ENCODE results near the gene RHBDL1. TPM values are rescaled to one million over a fixed set of nuclear protein-coding genes. Genes with fewer than 3 reads are reported as not detected.

RHBDL1 gene
- total and polyA plus RNA-seq, 10 of the 15 experiments (the other 5 are each of a cell fraction or from before 2014, with no cell fraction given): 0.04 to 1.3 (median 0.65) TPM; not detected in 5

DNA sequence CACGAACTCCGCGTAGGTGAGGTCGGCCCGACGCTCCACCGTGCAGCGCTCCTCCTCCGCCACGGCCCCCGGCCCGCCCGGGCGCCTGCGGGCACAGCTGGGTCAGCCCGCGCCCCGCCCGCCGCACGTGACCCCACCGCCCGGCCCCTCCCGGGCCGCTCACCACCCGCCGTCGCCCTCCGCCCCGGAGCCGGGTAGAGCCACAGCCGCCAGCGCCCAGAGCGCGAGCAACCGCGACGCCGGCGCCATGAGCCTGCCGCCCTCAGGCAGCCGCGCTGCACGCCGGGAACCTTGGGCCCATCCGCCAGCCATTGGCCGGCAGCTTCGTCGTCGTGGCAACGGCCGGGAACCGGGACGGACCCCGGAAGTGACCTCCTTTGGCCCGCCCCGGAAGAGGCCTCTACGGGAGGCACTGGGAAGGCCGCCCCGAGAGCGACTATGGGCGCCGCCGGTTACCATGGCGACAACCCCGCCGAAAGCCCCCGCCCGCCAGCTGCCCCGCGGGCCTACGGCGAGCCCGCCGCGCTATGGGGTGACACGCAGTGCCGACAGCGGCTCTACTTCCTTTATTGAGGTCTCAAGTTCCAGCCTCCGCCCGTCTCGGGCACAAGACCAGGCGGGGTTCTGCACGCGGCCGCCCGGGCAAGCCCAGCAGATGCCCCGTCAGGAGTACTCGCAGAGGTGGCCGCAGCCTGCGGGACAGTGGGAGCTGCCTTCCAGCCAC lies 8.8 kb downstream of the RHBDL1 start, which contains the start of gene JMJD8 (continued):
- TF ChIP-seq, protein P1, sequence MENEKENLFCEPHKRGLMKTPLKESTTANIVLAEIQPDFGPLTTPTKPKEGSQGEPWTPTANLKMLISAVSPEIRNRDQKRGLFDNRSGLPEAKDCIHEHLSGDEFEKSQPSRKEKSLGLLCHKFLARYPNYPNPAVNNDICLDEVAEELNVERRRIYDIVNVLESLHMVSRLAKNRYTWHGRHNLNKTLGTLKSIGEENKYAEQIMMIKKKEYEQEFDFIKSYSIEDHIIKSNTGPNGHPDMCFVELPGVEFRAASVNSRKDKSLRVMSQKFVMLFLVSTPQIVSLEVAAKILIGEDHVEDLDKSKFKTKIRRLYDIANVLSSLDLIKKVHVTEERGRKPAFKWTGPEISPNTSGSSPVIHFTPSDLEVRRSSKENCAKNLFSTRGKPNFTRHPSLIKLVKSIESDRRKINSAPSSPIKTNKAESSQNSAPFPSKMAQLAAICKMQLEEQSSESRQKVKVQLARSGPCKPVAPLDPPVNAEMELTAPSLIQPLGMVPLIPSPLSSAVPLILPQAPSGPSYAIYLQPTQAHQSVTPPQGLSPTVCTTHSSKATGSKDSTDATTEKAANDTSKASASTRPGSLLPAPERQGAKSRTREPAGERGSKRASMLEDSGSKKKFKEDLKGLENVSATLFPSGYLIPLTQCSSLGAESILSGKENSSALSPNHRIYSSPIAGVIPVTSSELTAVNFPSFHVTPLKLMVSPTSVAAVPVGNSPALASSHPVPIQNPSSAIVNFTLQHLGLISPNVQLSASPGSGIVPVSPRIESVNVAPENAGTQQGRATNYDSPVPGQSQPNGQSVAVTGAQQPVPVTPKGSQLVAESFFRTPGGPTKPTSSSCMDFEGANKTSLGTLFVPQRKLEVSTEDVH (IDR thresholded peaks at IDR 0.05; ENCODE audit: low read depth, partially characterized antibody): no peak
- TF ChIP-seq LARP7 (IDR thresholded peaks at IDR 0.05): no peak; the same call in 1 of the 2 replicates
- 0 out of 2 replicates have a peak, but pooled peaks have one; percentile 20 for TF ChIP-seq ZSCAN29 (IDR thresholded peaks at IDR 0.05)
- TF ChIP-seq ZNF274 (IDR thresholded peaks at IDR 0.05; ENCODE audit: insufficient read depth, insufficient read length): no peak
- TF ChIP-seq CREB1 (IDR thresholded peaks at IDR 0.05; ENCODE audit: low read depth): peak; percentile 92
- TF ChIP-seq HDAC6 (IDR thresholded peaks at IDR 0.05; ENCODE audit: unreplicated experiment): peak; percentile 58

DNA sequence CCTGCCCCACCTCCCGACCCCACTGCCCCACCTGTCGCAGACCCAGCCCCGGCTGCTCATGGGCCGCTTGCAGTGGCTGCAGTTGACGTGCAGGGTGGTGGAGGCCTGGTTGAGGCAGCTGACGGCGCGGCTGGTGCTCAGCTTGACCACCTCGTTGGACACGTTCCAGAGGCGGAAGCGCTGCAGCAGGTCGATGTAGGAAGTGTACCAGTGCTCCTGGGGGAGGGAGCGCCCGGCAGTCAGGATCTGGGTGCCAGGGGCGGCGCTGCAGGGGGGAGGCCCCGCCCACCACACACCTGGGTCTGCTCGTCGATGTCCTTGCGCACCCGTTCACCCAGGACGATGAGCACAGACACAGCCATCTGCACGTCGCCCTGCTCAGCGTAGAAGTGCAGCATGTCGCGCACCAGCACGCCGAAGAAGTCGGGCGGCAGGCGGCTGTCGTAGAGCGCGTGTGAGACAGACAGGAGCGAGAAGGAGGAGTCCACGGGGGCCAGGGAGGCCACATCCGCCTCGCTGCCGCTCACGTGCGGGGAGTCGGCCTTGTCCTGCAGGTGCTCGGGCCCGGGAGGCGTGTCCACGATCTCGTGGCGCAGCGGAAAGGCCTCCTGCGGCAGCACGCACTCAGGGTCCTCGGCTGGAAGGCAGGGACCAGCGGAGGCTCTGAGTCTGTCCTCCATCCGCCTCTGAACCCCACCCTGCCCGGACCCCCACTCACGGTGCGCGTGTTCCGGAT lies 9.7 kb downstream of the RHBDL1 start:
- ChIA-PET RAD21 (ENCODE audit: unreplicated experiment) (no interaction called here), SMC1A (ENCODE audit: uncharacterized antibody, unreplicated experiment) (no interaction called here), CTCF (no interaction called here), POLR2A (no interaction called here)
- no TSS peak for BruUV-seq (replicated peaks)
- no peak for FAIRE-seq
- WGBS (ENCODE audit: insufficient coverage, insufficient replicate concordance, low lambda C conversion rate, missing lambda C conversion rate): 97% methylated on average over 49 of the region's 61 CpGs
- TF ChIP-seq, protein P2, sequence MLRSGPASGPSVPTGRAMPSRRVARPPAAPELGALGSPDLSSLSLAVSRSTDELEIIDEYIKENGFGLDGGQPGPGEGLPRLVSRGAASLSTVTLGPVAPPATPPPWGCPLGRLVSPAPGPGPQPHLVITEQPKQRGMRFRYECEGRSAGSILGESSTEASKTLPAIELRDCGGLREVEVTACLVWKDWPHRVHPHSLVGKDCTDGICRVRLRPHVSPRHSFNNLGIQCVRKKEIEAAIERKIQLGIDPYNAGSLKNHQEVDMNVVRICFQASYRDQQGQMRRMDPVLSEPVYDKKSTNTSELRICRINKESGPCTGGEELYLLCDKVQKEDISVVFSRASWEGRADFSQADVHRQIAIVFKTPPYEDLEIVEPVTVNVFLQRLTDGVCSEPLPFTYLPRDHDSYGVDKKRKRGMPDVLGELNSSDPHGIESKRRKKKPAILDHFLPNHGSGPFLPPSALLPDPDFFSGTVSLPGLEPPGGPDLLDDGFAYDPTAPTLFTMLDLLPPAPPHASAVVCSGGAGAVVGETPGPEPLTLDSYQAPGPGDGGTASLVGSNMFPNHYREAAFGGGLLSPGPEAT (IDR thresholded peaks at IDR 0.05; ENCODE audit: low read depth): no peak
- TF ChIP-seq HDAC6 (IDR thresholded peaks at IDR 0.05; ENCODE audit: unreplicated experiment) (no peak), POLR2A (IDR thresholded peaks at IDR 0.05; ENCODE audit: low read depth, low read length) (peak; percentile 58)
- Histone ChIP-seq H3K27ac (ENCODE audit: control insufficient read depth, insufficient read depth) (no peak overlapping the region), H3K36me3 (ENCODE audit: control insufficient read depth in 2 of 2, insufficient read depth in 2 of 2, low read length in 1 of 2) (peaks cover 6 to 14% of the 10 kb centered on the region in 2 experiments; a peak in 2 of 4 replicates), H3K79me2 (ENCODE audit: control insufficient read depth, insufficient read depth, low read length) (peaks cover 34% of the 10 kb centered on the region), H3K4me2 (ENCODE audit: control insufficient read depth, insufficient read depth) (no peak overlapping the region; the same call in 1 of the 2 replicates), H3K9me3 (replicated peaks; ENCODE audit: control insufficient read depth, insufficient read depth, low read length) (no peaks in the 10 kb centered on the region), H3K27me3 (replicated peaks in 1 of 2; ENCODE audit: control insufficient read depth in 2 of 2, insufficient read depth in 2 of 2, low read length in 1 of 2) (no peaks in the 10 kb centered on the region), H4K20me1 (ENCODE audit: control insufficient read depth, insufficient read depth) (peaks cover 6% of the 10 kb centered on the region; the same call in 1 of the 2 replicates), H2AFZ (ENCODE audit: control insufficient read depth, low read depth, low read length) (no peak overlapping the region), H3K9ac (ENCODE audit: control insufficient read depth, insufficient read depth, low read length) (no peak overlapping the region), H3K4me1 (ENCODE audit: control insufficient read depth, insufficient read depth, low read length) (peaks cover 20% of the 10 kb centered on the region), H3K4me3 (no peak overlapping the region)
- intact Hi-C loops (cut with micrococcal nuclease; ENCODE audit: unreplicated experiment) (loop anchor here (2.0 to 5.0 kb wide), 3 partner anchors 36 to 158 kb away; partner anchors contain the start of genes ANTKMT, CAPN15 and METTL26), in situ Hi-C loops (cut with MboI) (no loop called here)
- DNase-seq (ENCODE audit: low read depth, low spot score): no peak
- ATAC-seq: no peak
